Fibroblast of lung (primary cell): ENCODE data around the gene VPS41. TPM values are rescaled to one million over a fixed set of nuclear protein-coding genes. Genes with fewer than 3 reads are reported as not detected.
A peak's percentile ranks its signal among the peaks of the same experiment; 100 is the strongest.

Experiments used
- DNase-seq, 2 donors: peaks; one replicate each; pipeline versions ENCODE4 v3.0.0 to v3.0.0-alpha.2; 2010; ENCODE audit warnings: low read depth in 2 of 2
- H2AFZ ChIP-seq: 2 replicates; pipeline ENCODE4 v1.5.1; 2012; ENCODE audit warnings: low read length, control low read depth, inconsistent platforms
- H3K27ac ChIP-seq: 2 replicates; pipeline ENCODE4 v1.5.1; 2011; ENCODE audit warnings: low read length, control low read depth; ENCODE audit not compliant: insufficient read depth
- H3K27me3 ChIP-seq: 2 replicates; pipeline ENCODE4 v1.5.1; 2011; ENCODE audit warnings: mild to moderate bottlenecking, low read length; ENCODE audit not compliant: control insufficient read depth, insufficient read depth
- H3K36me3 ChIP-seq: 2 replicates; pipeline ENCODE4 v1.5.1; 2011; ENCODE audit warnings: low read length; ENCODE audit not compliant: control insufficient read depth, insufficient read depth
- H3K4me1 ChIP-seq: 2 replicates; pipeline ENCODE4 v1.5.1; 2011; ENCODE audit warnings: low read length; ENCODE audit not compliant: control insufficient read depth, insufficient read depth; ENCODE audit errors: extremely low read depth
- H3K4me2 ChIP-seq: 2 replicates; pipeline ENCODE4 v1.5.1; 2011; ENCODE audit warnings: low read length, control low read depth; ENCODE audit not compliant: insufficient read depth; ENCODE audit errors: extremely low read depth
- H3K4me3 ChIP-seq, 4 experiments: fragments of 200-600 bp in 1 of 4; sonication (generic) in 1 of 4; replicated peaks in 1 of 4; 2 replicates each; pipeline ENCODE4 v1.5.1; 2011 to 2016; ENCODE audit warnings: low read length in 4 of 4, low read depth in 3 of 4, mild to moderate bottlenecking in 3 of 4, control low read depth in 2 of 4, inconsistent platforms in 1 of 4, mixed read lengths in 1 of 4; ENCODE audit not compliant: insufficient read depth in 1 of 4; ENCODE audit errors: control extremely low read depth in 1 of 4
- H3K79me2 ChIP-seq: 2 replicates; pipeline ENCODE4 v1.5.1; 2012; ENCODE audit warnings: mild to moderate bottlenecking, low read length, inconsistent platforms; ENCODE audit not compliant: control insufficient read depth, insufficient read depth
- H3K9ac ChIP-seq: 2 replicates; pipeline ENCODE4 v1.5.1; 2011; ENCODE audit warnings: mild to moderate bottlenecking, low read length, control low read depth; ENCODE audit not compliant: insufficient read depth
- H3K9me3 ChIP-seq: 2 replicates; pipeline ENCODE4 v1.5.1; 2012; ENCODE audit warnings: low read depth, low read length; ENCODE audit not compliant: control insufficient read depth, insufficient read depth
- H4K20me1 ChIP-seq: 2 replicates; pipeline ENCODE4 v1.5.1; 2011; ENCODE audit warnings: low read length; ENCODE audit not compliant: control insufficient read depth, insufficient read depth; ENCODE audit errors: extremely low read depth
- EZH2 ChIP-seq: IDR thresholded peaks from 2 replicates; pipeline ENCODE4 v1.5.1; 2012; ENCODE audit warnings: low read length, control low read depth, mild to moderate bottlenecking; ENCODE audit errors: missing control alignments
- polyA minus RNA-seq: library from RNA; depleted of rRNA, polyadenylated mRNA; stranded (reverse); fragments of >200 nt; gene quantifications from 2 replicates; pipeline ENCODE4 v1.2.3, GENCODE V29; 2011; ENCODE audit warnings: low replicate concordance
- polyA plus RNA-seq, 2 donors: library from polyadenylated mRNA; depleted of rRNA in 1 of 2; stranded (reverse) in 1 of 2; unstranded in 1 of 2; fragments of >200 nt; gene quantifications; 2 replicates each; pipeline ENCODE4 v1.2.1, GENCODE V29; 2011 to 2012; ENCODE audit warnings: missing spikeins in 1 of 2
- total RNA-seq: library from RNA; depleted of rRNA; stranded (reverse); fragments of >200 nt; gene quantifications from 2 replicates; pipeline ENCODE4 v1.2.1, GENCODE V29; 2014
- TF ChIP-seq, protein P1 (sequence below), 2 donors: IDR thresholded peaks in 1 of 2; conservative IDR thresholded peaks in 1 of 2; 1 replicate in 1 of 2; 2 replicates in 1 of 2; pipeline ENCODE4 v1.5.1; 2011 to 2012; ENCODE audit warnings: low read length in 2 of 2, control low read depth in 1 of 2, inconsistent platforms in 1 of 2, low read depth in 1 of 2, mild to moderate bottlenecking in 1 of 2

Gene VPS41
- 66.7 and 91.9 TPM in 2 replicates for total RNA-seq
- 36.9 and 55.5 TPM in 2 replicates for polyA plus RNA-seq
- polyA plus RNA-seq (2012) = 34.6 and 50.3 TPM in 2 replicates
- polyA minus RNA-seq = 9.4 and 21.7 TPM in 2 replicates

DNA sequence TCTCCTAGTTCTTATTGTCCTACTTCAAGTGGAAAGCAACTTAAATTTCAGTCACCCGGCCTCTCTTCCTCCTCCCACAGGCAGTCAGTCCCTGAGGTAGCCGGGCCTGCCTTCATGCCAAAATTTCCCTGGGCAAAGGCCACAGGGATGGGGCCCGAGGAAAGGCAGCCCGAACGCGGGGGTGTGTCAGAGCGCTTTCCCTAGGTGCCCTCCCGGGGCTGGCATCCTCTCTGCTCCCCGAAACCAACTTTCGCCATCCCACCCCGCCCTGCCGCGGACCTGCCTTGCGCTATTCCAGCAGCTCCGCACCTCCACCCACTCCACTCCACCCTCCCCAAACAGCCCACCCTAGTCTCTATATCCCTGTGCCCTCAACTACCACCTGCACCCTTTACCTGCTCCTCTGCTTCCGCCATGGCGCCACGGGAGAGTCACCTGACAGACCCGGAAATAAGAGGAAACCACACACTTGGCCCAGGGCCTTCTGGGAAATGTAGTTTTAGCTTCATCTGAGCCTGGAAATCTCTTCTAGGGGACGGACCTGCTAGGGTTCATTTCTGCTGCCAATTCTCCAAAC, at the start of gene VPS41:
Gene VPS41 (minus strand): TSS at position 433 of the 577 bp plus-strand sequence. CDS start 17 bp downstream, at position 416.
- Histone ChIP-seq H3K79me2 (peaks cover 2% of the 10 kb centered on the region), H3K4me3 (peak within 1 kb of the TSS; percentile 63 to 98 (median 86)), H4K20me1 (no peaks in the 10 kb centered on the region), H3K4me2 (peak within 1 kb of the TSS; percentile 71), H3K36me3 (no peaks in the 10 kb centered on the region), H3K27me3 (no peaks in the 10 kb centered on the region), H2AFZ (peak within 1 kb of the TSS; percentile 89), H3K9me3 (no peaks in the 10 kb centered on the region), H3K9ac (peak within 1 kb of the TSS; percentile 65), H3K4me1 (no peaks in the 10 kb centered on the region), H3K27ac (peak within 1 kb of the TSS; percentile 34)
- peak; percentile 69 to 72 for DNase-seq
- TF ChIP-seq, protein P1, sequence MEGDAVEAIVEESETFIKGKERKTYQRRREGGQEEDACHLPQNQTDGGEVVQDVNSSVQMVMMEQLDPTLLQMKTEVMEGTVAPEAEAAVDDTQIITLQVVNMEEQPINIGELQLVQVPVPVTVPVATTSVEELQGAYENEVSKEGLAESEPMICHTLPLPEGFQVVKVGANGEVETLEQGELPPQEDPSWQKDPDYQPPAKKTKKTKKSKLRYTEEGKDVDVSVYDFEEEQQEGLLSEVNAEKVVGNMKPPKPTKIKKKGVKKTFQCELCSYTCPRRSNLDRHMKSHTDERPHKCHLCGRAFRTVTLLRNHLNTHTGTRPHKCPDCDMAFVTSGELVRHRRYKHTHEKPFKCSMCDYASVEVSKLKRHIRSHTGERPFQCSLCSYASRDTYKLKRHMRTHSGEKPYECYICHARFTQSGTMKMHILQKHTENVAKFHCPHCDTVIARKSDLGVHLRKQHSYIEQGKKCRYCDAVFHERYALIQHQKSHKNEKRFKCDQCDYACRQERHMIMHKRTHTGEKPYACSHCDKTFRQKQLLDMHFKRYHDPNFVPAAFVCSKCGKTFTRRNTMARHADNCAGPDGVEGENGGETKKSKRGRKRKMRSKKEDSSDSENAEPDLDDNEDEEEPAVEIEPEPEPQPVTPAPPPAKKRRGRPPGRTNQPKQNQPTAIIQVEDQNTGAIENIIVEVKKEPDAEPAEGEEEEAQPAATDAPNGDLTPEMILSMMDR (conservative IDR thresholded peaks at IDR 0.05 in 1 of 2, IDR thresholded peaks at IDR 0.05 in 1 of 2; ENCODE audit: low read depth in 1 of 2, low read length in 2 of 2) = no peak
- TF ChIP-seq EZH2 = no peak

DNA sequence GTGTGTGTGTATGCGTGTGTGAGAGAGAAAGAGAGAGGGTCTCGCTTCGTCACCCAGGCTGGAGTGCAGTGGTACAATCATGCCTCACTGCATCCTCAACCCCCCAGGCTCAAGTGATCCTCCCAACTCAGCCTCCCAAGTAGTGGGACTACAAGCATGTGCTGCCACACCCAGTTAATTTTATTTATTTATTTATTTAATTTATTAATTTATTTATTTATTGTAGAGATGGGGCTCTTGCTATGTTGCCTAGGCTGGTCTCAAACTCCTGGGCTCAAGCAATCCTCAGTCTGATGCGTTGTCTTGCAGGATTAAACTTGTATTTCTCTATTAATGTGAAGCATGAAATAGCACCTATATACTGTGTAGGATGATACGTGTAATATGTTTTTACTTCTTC, 46.9 kb upstream of the VPS41 start:
- no peaks in the 10 kb centered on the region for H3K79me2 ChIP-seq
- no peak overlapping the region for H2AFZ ChIP-seq
- H3K9ac ChIP-seq = no peak overlapping the region
- H3K4me1 ChIP-seq = no peaks in the 10 kb centered on the region
- TF ChIP-seq EZH2 = no peak
- TF ChIP-seq, protein P1 (conservative IDR thresholded peaks at IDR 0.05 in 1 of 2, IDR thresholded peaks at IDR 0.05 in 1 of 2; ENCODE audit: low read depth in 1 of 2, low read length in 2 of 2) = no peak
- no peak overlapping the region for H3K4me2 ChIP-seq
- H4K20me1 ChIP-seq = no peaks in the 10 kb centered on the region
- DNase-seq = no peak
- H3K4me3 ChIP-seq = no peak overlapping the region
- no peaks in the 10 kb centered on the region for H3K9me3 ChIP-seq
- no peak overlapping the region for H3K27ac ChIP-seq
- H3K27me3 ChIP-seq = no peaks in the 10 kb centered on the region
- H3K36me3 ChIP-seq = no peaks in the 10 kb centered on the region

DNA sequence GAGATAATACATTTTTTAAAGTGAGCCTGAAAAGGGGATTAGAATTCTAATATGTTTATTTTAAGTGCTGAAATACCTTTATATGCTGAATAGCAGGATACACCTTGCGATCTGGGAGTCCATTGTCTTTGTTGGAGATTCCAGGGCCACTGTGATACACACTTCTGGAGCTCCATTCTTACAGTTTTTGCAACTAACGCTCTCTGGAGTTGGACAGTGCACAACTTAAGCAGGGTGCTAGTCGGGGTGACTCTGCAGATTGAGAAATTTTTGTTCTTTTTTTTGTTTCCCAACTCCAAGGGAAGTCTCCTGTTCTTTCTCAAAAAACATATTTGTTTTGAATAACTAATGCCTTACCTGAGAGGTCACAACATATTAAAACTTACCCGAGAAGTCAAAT, 45.0 kb upstream of the VPS41 start:
- no peaks in the 10 kb centered on the region for H3K4me1 ChIP-seq
- no peak overlapping the region for H3K9ac ChIP-seq
- H4K20me1 ChIP-seq = no peaks in the 10 kb centered on the region
- H3K27me3 ChIP-seq = no peaks in the 10 kb centered on the region
- H3K4me2 ChIP-seq = no peak overlapping the region
- no peak overlapping the region for H3K4me3 ChIP-seq
- no peak for DNase-seq
- TF ChIP-seq, protein P1 (conservative IDR thresholded peaks at IDR 0.05 in 1 of 2, IDR thresholded peaks at IDR 0.05 in 1 of 2; ENCODE audit: low read depth in 1 of 2, low read length in 2 of 2) = no peak
- TF ChIP-seq EZH2 = no peak
- no peaks in the 10 kb centered on the region for H3K79me2 ChIP-seq
- H3K27ac ChIP-seq = no peak overlapping the region
- no peak overlapping the region for H2AFZ ChIP-seq
- no peaks in the 10 kb centered on the region for H3K36me3 ChIP-seq
- no peaks in the 10 kb centered on the region for H3K9me3 ChIP-seq
